Measurements from ENCODE around the gene OR2T3.
"Not testable (repeated sequence)": the region's sequence is repeated elsewhere in the genome, so short reads cannot be mapped to it uniquely, and the experiment has no call there.

OR2T3 gene

GRCh38 chr1:248448409-248449074 is 24.6 kb upstream of the OR2T3 start:
- not testable (repeated sequence) for H3K4me1 Mint-ChIP-seq (ENCODE audit: low read depth in 2 of 2); H3K27ac Mint-ChIP-seq; ATAC-seq (replicated peaks)

GRCh38 chr1:248449821-248450465 is 23.2 kb upstream of the OR2T3 start:
- not testable (repeated sequence) for H3K27ac Mint-ChIP-seq; ATAC-seq (replicated peaks); DNase-seq; H3K36me3 Mint-ChIP-seq (ENCODE audit: insufficient read depth); H3K9me3 Mint-ChIP-seq; H3K4me3 Mint-ChIP-seq; H3K4me1 Mint-ChIP-seq (ENCODE audit: low read depth in 2 of 2)
- H3K27me3 Mint-ChIP-seq = peaks cover 0 to 19% of the 10 kb centered on the region in 2 donors

More at GRCh38 chr1:248448409-248449074, 24.6 kb upstream of the OR2T3 start:
- H3K36me3 Mint-ChIP-seq (ENCODE audit: insufficient read depth); DNase-seq; H3K4me3 Mint-ChIP-seq; H3K9me3 Mint-ChIP-seq: not testable (repeated sequence)
- peaks cover 0 to 26% of the 10 kb centered on the region in 2 donors for H3K27me3 Mint-ChIP-seq

GRCh38 chr1:248450466-248451145 is 22.5 kb upstream of the OR2T3 start:
- not testable (repeated sequence) for H3K27ac Mint-ChIP-seq; H3K4me1 Mint-ChIP-seq (ENCODE audit: low read depth in 2 of 2); H3K36me3 Mint-ChIP-seq (ENCODE audit: insufficient read depth); H3K4me3 Mint-ChIP-seq; H3K9me3 Mint-ChIP-seq; ATAC-seq (replicated peaks); DNase-seq
- peaks cover 0 to 17% of the 10 kb centered on the region in 2 donors for H3K27me3 Mint-ChIP-seq

GRCh38 chr1:248453619-248454018 is 19.5 kb upstream of the OR2T3 start:
- H3K4me3 Mint-ChIP-seq; H3K36me3 Mint-ChIP-seq (ENCODE audit: insufficient read depth); H3K4me1 Mint-ChIP-seq (ENCODE audit: low read depth in 2 of 2); H3K9me3 Mint-ChIP-seq; DNase-seq; H3K27me3 Mint-ChIP-seq; H3K27ac Mint-ChIP-seq; ATAC-seq (replicated peaks): not testable (repeated sequence)

- DNase-seq; H3K4me1 Mint-ChIP-seq (ENCODE audit: low read depth in 2 of 2); ATAC-seq (replicated peaks); H3K27ac Mint-ChIP-seq; H3K4me3 Mint-ChIP-seq; H3K9me3 Mint-ChIP-seq; H3K36me3 Mint-ChIP-seq (ENCODE audit: insufficient read depth): not testable (repeated sequence)
- H3K27me3 Mint-ChIP-seq = peaks cover 0 to 17% of the 10 kb centered on the region in 2 donors
These were observed 18.1 kb upstream of the OR2T3 start for GRCh38 chr1:248455045-248455444.

GRCh38 chr1:248456635-248457034 is 16.5 kb upstream of the OR2T3 start:
- DNase-seq; H3K36me3 Mint-ChIP-seq (ENCODE audit: insufficient read depth); H3K27ac Mint-ChIP-seq; H3K4me3 Mint-ChIP-seq; ATAC-seq (replicated peaks); H3K9me3 Mint-ChIP-seq; H3K4me1 Mint-ChIP-seq (ENCODE audit: low read depth in 2 of 2): not testable (repeated sequence)
- H3K27me3 Mint-ChIP-seq = peaks cover 2 to 23% of the 10 kb centered on the region in 2 donors

- H3K4me1 Mint-ChIP-seq (ENCODE audit: low read depth in 2 of 2); DNase-seq; ATAC-seq (replicated peaks); H3K9me3 Mint-ChIP-seq; H3K4me3 Mint-ChIP-seq; H3K36me3 Mint-ChIP-seq (ENCODE audit: insufficient read depth); H3K27ac Mint-ChIP-seq: not testable (repeated sequence)
- peaks cover 9 to 34% of the 10 kb centered on the region in 2 donors for H3K27me3 Mint-ChIP-seq
These were observed 14.0 kb upstream of the OR2T3 start for GRCh38 chr1:248459117-248459516.

- no peak for ATAC-seq (replicated peaks)
- Mint-ChIP-seq H3K4me3 (no peak overlapping the region), H3K27ac (no peak overlapping the region), H3K27me3 (peaks cover 0 to 16% of the 10 kb centered on the region in 2 donors), H3K36me3 (ENCODE audit: insufficient read depth) (no peaks in the 10 kb centered on the region), H3K9me3 (no peaks in the 10 kb centered on the region), H3K4me1 (ENCODE audit: low read depth in 2 of 2) (no peaks in the 10 kb centered on the region)
- no peak for DNase-seq
These were observed 2.0 kb upstream of the OR2T3 start for GRCh38 chr1:248471154-248471553.

GRCh38 chr1:248472111-248472510 is 1.0 kb upstream of the OR2T3 start:
- not testable (repeated sequence) for H3K36me3 Mint-ChIP-seq (ENCODE audit: insufficient read depth); H3K9me3 Mint-ChIP-seq; DNase-seq; H3K4me3 Mint-ChIP-seq; H3K27ac Mint-ChIP-seq; H3K4me1 Mint-ChIP-seq (ENCODE audit: low read depth in 2 of 2); ATAC-seq (replicated peaks)
- peaks cover 0 to 16% of the 10 kb centered on the region in 2 donors for H3K27me3 Mint-ChIP-seq

- H3K27ac Mint-ChIP-seq; H3K27me3 Mint-ChIP-seq; H3K9me3 Mint-ChIP-seq; DNase-seq; H3K4me3 Mint-ChIP-seq; H3K36me3 Mint-ChIP-seq (ENCODE audit: insufficient read depth); ATAC-seq (replicated peaks); H3K4me1 Mint-ChIP-seq (ENCODE audit: low read depth in 2 of 2): not testable (repeated sequence)
These were observed 2.5 kb downstream of the OR2T3 start for GRCh38 chr1:248475660-248476059.

GRCh38 chr1:248481686-248482579 is 8.8 kb downstream of the OR2T3 start:
- H3K27ac Mint-ChIP-seq = peak overlapping the region; percentile 22 to 30
- peak; percentile 64 for ATAC-seq (replicated peaks)
- not testable (repeated sequence) for H3K4me1 Mint-ChIP-seq (ENCODE audit: low read depth in 2 of 2); H3K36me3 Mint-ChIP-seq (ENCODE audit: insufficient read depth); H3K9me3 Mint-ChIP-seq; H3K27me3 Mint-ChIP-seq; DNase-seq
- H3K4me3 Mint-ChIP-seq = peak overlapping the region; percentile 24 to 70

- H3K27ac Mint-ChIP-seq; H3K27me3 Mint-ChIP-seq; DNase-seq; H3K9me3 Mint-ChIP-seq; H3K36me3 Mint-ChIP-seq (ENCODE audit: insufficient read depth); H3K4me3 Mint-ChIP-seq; ATAC-seq (replicated peaks); H3K4me1 Mint-ChIP-seq (ENCODE audit: low read depth in 2 of 2): not testable (repeated sequence)
These were observed 15.1 kb downstream of the OR2T3 start, which contains the start of gene OR2T5 for GRCh38 chr1:248488289-248488688. Gene OR2T5, plus strand, starts transcription at chr1:248488589. Its CDS starts 0 bp downstream, at chr1:248488589.

GRCh38 chr1:248496661-248497060 is 23.5 kb downstream of the OR2T3 start:
- H3K4me3 Mint-ChIP-seq; H3K27me3 Mint-ChIP-seq; H3K36me3 Mint-ChIP-seq (ENCODE audit: insufficient read depth); H3K4me1 Mint-ChIP-seq (ENCODE audit: low read depth in 2 of 2); ATAC-seq (replicated peaks); H3K27ac Mint-ChIP-seq; H3K9me3 Mint-ChIP-seq; DNase-seq: not testable (repeated sequence)
